Keratinocyte (primary cell): ENCODE measurements around the gene ENO4. TPM values are rescaled to one million over a fixed set of nuclear protein-coding genes. Genes with fewer than 3 reads are reported as not detected.

Experiments used
- DNase-seq: peaks from one replicate; pipeline ENCODE4 v3.0.0-alpha.2; 2011; ENCODE audit warnings: low read depth, missing footprints, low spot score
- FAIRE-seq: peaks from 2 replicates; lab custom pipeline; 2011; peaks lifted over from hg19 to GRCh38; lab: Jason Lieb, UNC
- H2AFZ ChIP-seq: 2 replicates; pipeline ENCODE4 v1.6.0; 2012; ENCODE audit warnings: low read length, control low read depth, inconsistent platforms; ENCODE audit not compliant: control insufficient read depth
- H3K27ac ChIP-seq: 2 replicates; pipeline ENCODE4 v1.5.1; 2011; ENCODE audit warnings: low read length; ENCODE audit not compliant: control insufficient read depth, insufficient read depth
- H3K27me3 ChIP-seq: 3 replicates; pipeline ENCODE4 v1.6.0; 2011; ENCODE audit warnings: low read length; ENCODE audit not compliant: control insufficient read depth, insufficient read depth; ENCODE audit errors: extremely low read depth
- H3K36me3 ChIP-seq, 2 experiments: 2 replicates in 1 of 2; 3 replicates in 1 of 2; pipeline ENCODE4 v1.5.1; 2011; ENCODE audit warnings: low read length in 2 of 2, mild to moderate bottlenecking in 1 of 2; ENCODE audit not compliant: control insufficient read depth in 2 of 2, insufficient read depth in 2 of 2; ENCODE audit errors: extremely low read depth in 1 of 2
- H3K4me1 ChIP-seq: 3 replicates; pipeline ENCODE4 v1.5.1; 2011; ENCODE audit warnings: low read length; ENCODE audit not compliant: control insufficient read depth, insufficient read depth; ENCODE audit errors: extremely low read depth
- H3K4me2 ChIP-seq: 3 replicates; pipeline ENCODE4 v1.6.0; 2011; ENCODE audit warnings: low read depth, low read length; ENCODE audit not compliant: control insufficient read depth, insufficient read depth; ENCODE audit errors: extremely low read depth
- H3K4me3 ChIP-seq, 3 experiments: fragments of 200-600 bp in 1 of 3; sonication (generic) in 1 of 3; 2 replicates in 2 of 3; 3 replicates in 1 of 3; pipeline ENCODE4 v1.5.1; 2011 to 2016; ENCODE audit warnings: low read length in 3 of 3, mild to moderate bottlenecking in 3 of 3, control low read depth in 2 of 3, inconsistent platforms in 1 of 3, low read depth in 1 of 3, mixed read lengths in 1 of 3, mixed run types in 1 of 3, moderate library complexity in 1 of 3; ENCODE audit not compliant: control insufficient read depth in 2 of 3, insufficient read depth in 2 of 3; ENCODE audit errors: extremely low read depth in 1 of 3
- H3K79me2 ChIP-seq: 2 replicates; pipeline ENCODE4 v1.6.0; 2012; ENCODE audit warnings: low read length; ENCODE audit not compliant: control insufficient read depth, insufficient read depth
- H3K9ac ChIP-seq: 3 replicates; pipeline ENCODE4 v1.6.0; 2011; ENCODE audit warnings: low read length; ENCODE audit not compliant: control insufficient read depth, insufficient read depth; ENCODE audit errors: extremely low read depth
- H3K9me1 ChIP-seq: 3 replicates; pipeline ENCODE4 v1.6.0; 2011; ENCODE audit warnings: low read length; ENCODE audit not compliant: control insufficient read depth, insufficient read depth; ENCODE audit errors: extremely low read depth
- H3K9me3 ChIP-seq: 2 replicates; pipeline ENCODE4 v1.5.1; 2012; ENCODE audit warnings: low read depth, low read length; ENCODE audit not compliant: control insufficient read depth
- H4K20me1 ChIP-seq: 3 replicates; pipeline ENCODE4 v1.6.0; 2011; ENCODE audit warnings: low read length; ENCODE audit not compliant: control insufficient read depth, insufficient read depth; ENCODE audit errors: extremely low read depth
- CTCF ChIP-seq, 3 experiments: IDR thresholded peaks in 1 of 3; conservative IDR thresholded peaks in 1 of 3; optimal IDR thresholded peaks in 1 of 3; 2 replicates in 2 of 3; 3 replicates in 1 of 3; pipeline versions ENCODE3 to v1.5.1; 2011; ENCODE audit warnings: low read length in 3 of 3, mild to moderate bottlenecking in 3 of 3, moderate library complexity in 2 of 3, control low read depth in 1 of 3, inconsistent platforms in 1 of 3; ENCODE audit not compliant: insufficient read depth in 2 of 3; ENCODE audit errors: extremely low read depth in 1 of 3
- EZH2 ChIP-seq: IDR thresholded peaks from one replicate; pipeline ENCODE4 v1.6.1; 2012; ENCODE audit warnings: inconsistent platforms, mild to moderate bottlenecking, low read length, moderate library complexity
- dilution Hi-C: fragments of 300-500 bp; cut with MboI; formaldehyde crosslinking; loops from one replicate; pipeline ENCODE4 v1.7.0; 2020; ENCODE audit warnings: low sequenced_read_pairs; ENCODE audit not compliant: extremely low pct_ligation_motif_present
- polyA plus RNA-seq, 5 experiments: library from polyadenylated mRNA; depleted of rRNA in 3 of 5; stranded (reverse) in 3 of 5; stranded (forward) in 1 of 5; unstranded in 1 of 5; fragments of >200 nt; gene quantifications; 1 replicate in 1 of 5; 2 replicates in 3 of 5; 3 replicates in 1 of 5; pipeline versions ENCODE4 v1.2.1 to v1.2.3, GENCODE V29; 2011 to 2012; ENCODE audit warnings: missing spikeins in 2 of 5, low read depth in 1 of 5, low replicate concordance in 1 of 5

Gene ENO4
- polyA plus RNA-seq, 1 donor (not counting 4 experiments of a cell fraction or from before 2014, with no cell fraction given), result 0.35 TPM

DNA sequence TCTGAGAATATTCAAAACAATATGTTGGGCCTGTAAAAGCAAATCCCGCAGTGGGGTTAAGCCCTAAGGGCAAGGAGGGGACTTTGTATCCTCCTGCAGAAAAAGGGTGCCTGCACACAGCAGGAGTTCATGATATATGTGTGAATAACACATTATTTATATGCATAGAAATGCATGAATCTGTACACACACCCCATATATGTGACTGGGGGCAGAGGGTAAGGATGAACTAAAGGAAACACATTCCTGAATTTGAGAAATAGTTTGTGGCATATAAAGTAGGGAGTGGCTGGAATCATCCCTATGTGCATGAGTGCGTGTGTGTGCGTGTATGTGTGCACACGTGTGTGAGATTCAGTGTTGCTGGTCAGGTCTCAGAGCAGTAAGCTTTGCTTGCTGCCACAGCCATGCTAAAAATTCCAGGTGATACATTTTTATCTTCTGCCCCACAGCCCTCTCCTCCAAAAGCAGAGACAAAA lies 18.9 kb downstream of the ENO4 start:
- no peak for TF ChIP-seq CTCF (optimal IDR thresholded peaks at IDR 0.05 in 1 of 3, IDR thresholded peaks at IDR 0.05 in 1 of 3, conservative IDR thresholded peaks at IDR 0.05 in 1 of 3; ENCODE audit: extremely low read depth in 1 of 3, insufficient read depth in 2 of 3, low read length in 3 of 3)
- dilution Hi-C loops, result no loop called here
- H3K4me1 ChIP-seq, result peaks cover 14% of the 10 kb centered on the region
- no peak overlapping the region for H2AFZ ChIP-seq
- H3K9ac ChIP-seq, result no peak overlapping the region
- no peaks in the 10 kb centered on the region for H3K36me3 ChIP-seq
- FAIRE-seq, result no peak
- no peak overlapping the region for H3K4me2 ChIP-seq
- no peaks in the 10 kb centered on the region for H4K20me1 ChIP-seq
- H3K27me3 ChIP-seq, result no peaks in the 10 kb centered on the region
- H3K9me3 ChIP-seq, result no peaks in the 10 kb centered on the region
- no peak overlapping the region for H3K27ac ChIP-seq
- no peaks in the 10 kb centered on the region for H3K9me1 ChIP-seq
- DNase-seq, result no peak
- no peak overlapping the region for H3K4me3 ChIP-seq
- H3K79me2 ChIP-seq, result no peaks in the 10 kb centered on the region

GRCh38 chr10:116868722-116869121 lies 19.4 kb downstream of the ENO4 start:
- FAIRE-seq (no peak), DNase-seq (no peak)
- Histone ChIP-seq H2AFZ (no peak overlapping the region), H3K4me1 (peaks cover 14% of the 10 kb centered on the region), H3K79me2 (no peaks in the 10 kb centered on the region), H3K36me3 (no peaks in the 10 kb centered on the region), H3K9me1 (no peaks in the 10 kb centered on the region), H3K9ac (no peak overlapping the region), H3K27me3 (no peaks in the 10 kb centered on the region), H3K9me3 (no peaks in the 10 kb centered on the region), H3K4me3 (no peak overlapping the region), H4K20me1 (no peaks in the 10 kb centered on the region), H3K27ac (no peak overlapping the region), H3K4me2 (no peak overlapping the region)
- no peak for TF ChIP-seq CTCF (optimal IDR thresholded peaks at IDR 0.05 in 1 of 3, IDR thresholded peaks at IDR 0.05 in 1 of 3, conservative IDR thresholded peaks at IDR 0.05 in 1 of 3; ENCODE audit: extremely low read depth in 1 of 3, insufficient read depth in 2 of 3, low read length in 3 of 3)
- TF ChIP-seq EZH2, result no peak
- dilution Hi-C loops, result no loop called here
